Activated gamma-delta T cell (primary cell): ENCODE measurements around the gene ANKRD28.

ENCODE experiments used
- DNase-seq: peaks from one replicate; lab custom pipeline; 2025; lab: John Stamatoyannopoulos, UW

The ANKRD28 gene

DNA sequence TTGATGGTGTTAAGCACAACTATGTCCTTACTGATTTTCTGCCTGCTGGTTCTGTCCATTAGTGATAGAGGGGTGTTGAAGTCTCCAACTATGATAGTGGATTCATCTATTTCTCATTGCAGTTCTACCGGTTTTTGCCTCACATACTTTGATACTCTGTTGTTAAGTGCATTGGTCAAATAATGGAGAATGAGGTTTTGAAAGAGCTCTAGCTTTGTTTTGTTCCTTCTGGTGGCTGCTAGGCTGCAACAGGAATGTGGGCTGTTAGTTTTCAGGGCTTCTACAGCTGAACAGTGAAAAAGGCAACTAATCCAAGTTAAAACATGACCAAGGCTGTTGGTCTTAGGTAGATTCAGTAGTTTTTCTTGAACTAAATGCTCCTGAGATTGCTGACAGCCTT is 133.6 kb downstream of the ANKRD28 start:
- DNase-seq: no peak

DNA sequence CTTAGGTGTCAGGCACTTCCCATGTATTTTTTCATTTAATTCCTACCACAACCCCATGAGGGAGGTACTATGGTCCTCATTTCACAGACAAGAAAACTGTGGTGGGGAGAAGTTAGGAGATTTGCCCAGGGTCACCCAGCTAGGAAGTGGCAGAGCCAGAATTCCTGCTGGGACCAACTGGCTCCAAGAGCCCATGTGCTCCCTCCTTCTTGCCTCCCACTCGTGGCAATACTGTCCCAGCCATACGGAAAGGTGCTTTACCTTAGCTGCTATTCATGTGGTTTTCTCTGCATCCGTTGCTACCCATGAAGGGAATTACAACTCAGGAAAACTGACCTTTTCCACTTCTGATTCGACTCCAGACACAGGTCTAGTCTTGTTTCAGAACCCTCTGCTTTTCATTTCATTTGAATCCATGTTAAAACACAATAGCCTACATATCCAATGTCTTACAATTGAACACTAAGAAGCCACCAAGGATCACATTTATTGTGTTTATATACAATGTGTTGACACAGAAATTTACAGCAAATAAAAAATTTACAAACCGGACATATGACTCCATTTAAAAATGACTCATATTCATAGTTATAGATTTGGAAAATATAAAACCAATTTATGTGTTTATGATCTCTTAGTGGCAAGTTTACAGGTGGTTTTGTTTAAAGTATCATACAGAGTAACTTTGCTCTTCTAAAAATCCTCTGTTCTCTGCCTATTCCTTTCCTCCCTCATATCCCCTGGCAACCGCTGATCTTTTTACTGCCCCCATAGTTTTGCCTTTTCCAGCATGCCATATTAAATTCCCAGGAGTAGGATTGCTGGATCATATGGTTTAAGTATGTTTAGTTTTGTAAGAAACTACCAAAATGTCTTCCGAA is 137.5 kb downstream of the ANKRD28 start:
- DNase-seq: no peak

GRCh38 chr3:15659254-15659975 is 138.4 kb downstream of the ANKRD28 start:
- DNase-seq: no peak

- DNase-seq: no peak
These were observed 140.8 kb downstream of the ANKRD28 start for GRCh38 chr3:15657016-15657415.

DNA sequence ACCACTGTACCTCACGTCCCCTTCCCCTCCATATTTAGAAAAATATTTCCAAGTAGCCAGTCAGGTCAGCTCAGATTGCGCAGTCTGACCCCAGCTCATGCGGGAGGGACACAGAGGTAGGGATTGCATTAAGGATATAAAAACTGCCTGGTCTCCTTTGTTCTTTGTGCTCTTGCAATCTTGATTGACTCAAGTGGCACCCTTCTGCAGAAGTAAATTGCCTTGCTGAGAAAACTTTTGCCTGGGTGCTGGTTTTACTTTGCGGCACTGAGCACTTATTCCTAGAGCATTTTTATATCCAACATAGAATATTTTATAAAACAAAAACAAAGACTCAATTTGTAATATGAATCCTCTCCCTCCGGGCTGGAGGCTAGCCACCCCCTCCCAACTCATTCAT is 141.4 kb downstream of the ANKRD28 start:
- no peak for DNase-seq

- no peak for DNase-seq
These were observed 142.9 kb downstream of the ANKRD28 start for GRCh38 chr3:15654891-15655290.

DNA sequence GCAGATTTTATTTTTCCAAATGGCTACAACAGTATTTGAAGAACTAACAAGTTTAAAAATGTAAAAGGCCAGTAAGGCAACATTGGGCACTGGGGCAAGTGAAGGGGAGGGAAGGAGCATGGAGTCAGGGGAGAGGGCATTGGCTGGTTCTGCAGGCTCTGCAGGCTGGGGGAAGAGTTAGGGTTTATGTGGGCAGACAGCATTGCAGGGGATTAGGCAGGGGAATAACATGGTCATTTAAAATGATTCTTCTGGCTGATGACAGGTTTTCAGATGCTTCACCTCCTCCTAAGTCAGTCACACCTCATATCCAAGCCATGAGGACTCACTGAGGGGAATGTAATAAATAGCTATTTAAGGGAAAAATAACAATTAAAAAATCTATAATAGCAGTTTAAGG is 143.7 kb downstream of the ANKRD28 start:
- no peak for DNase-seq

DNA sequence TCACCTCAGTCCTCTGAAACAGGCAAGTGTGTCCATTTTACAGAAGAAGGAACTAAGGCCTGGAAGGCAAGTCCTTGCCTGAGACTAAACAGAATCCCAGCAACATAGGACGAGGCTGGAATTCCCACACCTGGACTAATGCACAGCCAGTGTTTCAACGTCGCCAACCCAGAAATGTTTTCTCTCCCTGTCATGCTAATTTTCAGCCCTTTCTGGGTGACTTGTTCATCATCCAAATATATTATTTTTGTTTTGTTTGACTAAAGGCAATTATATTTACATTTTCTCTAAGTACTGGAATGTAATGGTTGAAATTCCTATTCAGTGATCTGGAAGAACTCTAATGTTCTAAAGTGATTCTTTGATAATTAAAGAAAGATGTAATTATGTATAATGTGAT is 144.5 kb downstream of the ANKRD28 start:
- no peak for DNase-seq

- DNase-seq: no peak
These were observed 146.4 kb downstream of the ANKRD28 start for GRCh38 chr3:15651396-15651795.

- no peak for DNase-seq
These were observed 147.9 kb downstream of the ANKRD28 start for GRCh38 chr3:15649858-15650257.

GRCh38 chr3:15649341-15649740 is 148.4 kb downstream of the ANKRD28 start:
- DNase-seq: no peak

DNA sequence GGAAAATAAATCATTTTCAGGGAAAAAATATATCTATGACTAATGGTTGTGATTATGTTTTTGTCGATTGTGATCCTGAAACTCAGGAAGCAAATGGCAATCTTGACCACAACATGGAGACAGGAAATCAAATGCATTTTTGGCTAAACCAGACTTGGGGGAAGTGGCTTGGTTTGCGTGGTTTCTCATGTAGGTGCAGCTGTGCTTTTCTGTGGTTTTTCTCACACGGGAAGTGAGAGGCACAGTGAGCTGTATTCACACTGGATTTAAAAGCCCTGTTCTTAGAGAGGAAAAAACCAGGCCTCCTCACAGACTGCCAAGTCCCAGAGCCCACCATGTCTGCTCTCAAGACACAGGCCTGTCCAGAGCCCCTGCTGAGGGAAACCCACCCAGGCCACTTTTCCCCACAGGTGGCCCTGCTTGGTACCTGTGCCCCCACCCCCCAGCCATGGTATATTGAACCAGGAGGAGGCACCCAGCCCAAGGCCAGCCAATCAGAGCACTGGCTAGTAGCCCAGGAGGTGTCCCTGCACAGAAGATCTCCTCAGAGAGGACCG is 150.1 kb downstream of the ANKRD28 start:
- DNase-seq: no peak

DNA sequence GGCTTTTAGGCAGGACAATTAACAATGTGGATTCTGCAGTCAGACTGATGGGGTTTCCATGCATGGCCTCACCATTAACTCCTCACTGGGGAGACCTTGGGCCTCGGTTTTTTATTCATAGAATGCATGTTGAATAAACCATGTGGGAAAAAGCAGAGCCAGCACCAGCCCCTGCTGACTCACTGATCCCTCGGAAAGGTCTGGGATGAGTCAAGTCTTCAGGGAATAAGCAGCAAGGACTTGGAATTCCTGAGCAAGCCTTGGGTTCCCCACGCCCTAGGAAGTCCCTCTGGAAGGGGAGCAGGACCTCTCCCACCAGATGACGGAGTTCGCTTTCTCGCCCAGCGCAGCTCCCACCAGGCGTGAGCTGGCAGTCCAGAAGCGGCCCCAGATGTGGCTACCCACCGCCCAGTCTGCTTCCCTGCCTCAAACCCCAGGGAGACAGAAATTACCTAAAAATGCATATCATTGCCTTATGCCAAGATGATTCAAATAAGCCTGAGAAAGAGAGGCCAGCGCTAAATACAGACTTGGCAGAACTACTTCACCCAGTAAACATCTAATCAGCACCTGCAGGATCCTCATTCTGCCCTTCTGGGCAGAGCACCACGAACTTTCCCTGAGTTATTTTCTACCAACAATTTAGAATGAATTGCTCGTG is 150.8 kb downstream of the ANKRD28 start:
- no peak for DNase-seq

DNA sequence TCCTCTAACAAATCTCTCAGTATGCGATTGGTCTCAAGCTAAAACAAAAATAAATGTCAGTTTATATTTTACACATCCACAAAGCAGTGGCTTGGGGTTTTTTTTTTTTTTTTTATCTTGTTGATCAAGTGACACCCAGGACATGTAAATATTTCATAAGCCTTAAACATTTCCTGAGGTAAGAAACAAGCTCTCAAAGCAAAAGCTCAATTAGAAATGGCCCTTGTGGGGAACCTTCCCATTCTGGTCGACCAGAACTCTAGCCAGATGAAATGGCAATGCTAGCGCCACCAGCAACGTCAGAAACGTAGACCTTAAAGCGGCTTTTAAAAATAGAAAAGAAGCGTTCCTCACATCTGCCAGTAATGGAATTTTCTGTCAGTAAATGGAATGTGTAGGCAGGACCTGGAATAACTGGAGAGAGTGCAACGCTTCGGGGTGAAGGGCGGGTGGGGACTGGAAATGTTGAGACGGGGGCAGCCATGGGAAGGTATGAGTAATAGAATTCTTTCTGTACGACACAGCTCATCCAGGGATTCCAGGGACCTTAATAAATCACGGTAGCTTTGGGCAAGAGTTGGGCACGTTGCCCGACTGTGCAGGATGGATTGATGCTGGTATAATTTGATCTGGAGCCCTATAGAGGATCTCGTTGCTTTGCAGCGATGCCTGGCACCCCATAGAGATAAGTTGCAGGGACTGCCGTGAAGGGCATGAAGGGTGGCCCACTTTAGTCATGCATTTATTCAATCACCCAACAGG is 151.9 kb downstream of the ANKRD28 start:
- no peak for DNase-seq

GRCh38 chr3:15645246-15645645 is 152.5 kb downstream of the ANKRD28 start:
- DNase-seq: no peak

- DNase-seq: no peak
These were observed 158.9 kb downstream of the ANKRD28 start for GRCh38 chr3:15638891-15639262.

- DNase-seq: no peak
These were observed 159.4 kb downstream of the ANKRD28 start for GRCh38 chr3:15638193-15638890.

DNA sequence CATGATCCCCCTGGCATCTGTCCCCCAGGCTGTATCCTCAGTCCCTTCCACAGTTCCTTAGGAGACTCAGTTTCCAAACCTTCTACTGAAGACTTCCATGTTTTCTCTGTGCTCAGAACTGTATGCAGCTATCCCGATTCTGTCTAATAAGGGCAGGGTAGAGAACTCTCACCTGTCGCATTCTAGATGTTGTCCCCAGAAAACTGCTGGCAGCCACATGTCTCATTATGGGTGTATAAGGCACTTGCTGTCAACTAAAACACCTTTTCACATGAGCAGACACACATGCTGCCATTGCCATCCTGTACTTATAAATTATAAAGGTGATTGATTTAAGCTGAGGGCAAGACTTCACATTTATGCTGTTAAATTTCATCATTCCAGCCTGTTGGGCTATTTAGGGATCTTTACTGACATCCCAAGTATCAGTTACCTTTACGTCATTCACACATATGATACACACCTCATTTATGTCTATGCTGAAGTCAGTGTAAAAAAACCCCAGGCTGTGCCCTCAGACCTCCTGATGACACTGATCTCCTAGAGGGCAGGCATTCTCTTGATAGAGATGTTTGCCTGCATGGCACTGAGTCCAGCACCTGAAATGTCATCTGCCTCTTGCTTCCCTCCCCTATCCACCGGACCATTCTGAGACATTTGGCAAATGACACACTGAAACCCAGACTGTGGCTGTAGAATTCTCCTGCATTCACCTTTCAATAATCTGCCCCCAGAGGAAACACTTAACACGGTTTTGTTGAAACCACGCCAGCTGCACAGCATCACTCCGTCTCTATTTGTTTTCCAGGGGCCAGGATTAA is 160.4 kb downstream of the ANKRD28 start:
- no peak for DNase-seq

GRCh38 chr3:15636028-15636709 is 161.6 kb downstream of the ANKRD28 start:
- DNase-seq: no peak
